ENCODE measurements around the gene KCNC1.

The KCNC1 gene

DNA sequence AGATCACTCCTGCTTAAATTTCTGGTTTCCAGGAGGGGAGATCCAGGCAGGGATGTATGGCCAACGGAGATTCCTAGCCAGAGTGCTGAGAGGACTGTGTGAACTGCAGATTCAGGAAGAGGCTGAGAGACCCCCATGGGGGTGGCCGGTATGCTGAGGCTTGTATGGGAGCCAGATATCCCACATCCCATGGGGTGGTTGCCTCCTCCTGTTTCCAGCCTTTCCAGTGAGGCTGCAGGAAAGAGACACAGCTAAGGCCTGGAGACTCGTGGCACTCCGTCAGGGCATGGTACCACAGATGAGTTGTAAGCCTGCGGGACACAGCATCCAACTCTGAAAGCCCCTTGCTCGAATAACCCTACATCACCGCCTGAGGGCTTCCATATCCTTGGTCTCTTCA lies 16.6 kb upstream of the KCNC1 start:
- DNase-seq: no peak

- DNase-seq: no peak
These were observed 16.0 kb upstream of the KCNC1 start for GRCh38 chr11:17718510-17718962.

DNA sequence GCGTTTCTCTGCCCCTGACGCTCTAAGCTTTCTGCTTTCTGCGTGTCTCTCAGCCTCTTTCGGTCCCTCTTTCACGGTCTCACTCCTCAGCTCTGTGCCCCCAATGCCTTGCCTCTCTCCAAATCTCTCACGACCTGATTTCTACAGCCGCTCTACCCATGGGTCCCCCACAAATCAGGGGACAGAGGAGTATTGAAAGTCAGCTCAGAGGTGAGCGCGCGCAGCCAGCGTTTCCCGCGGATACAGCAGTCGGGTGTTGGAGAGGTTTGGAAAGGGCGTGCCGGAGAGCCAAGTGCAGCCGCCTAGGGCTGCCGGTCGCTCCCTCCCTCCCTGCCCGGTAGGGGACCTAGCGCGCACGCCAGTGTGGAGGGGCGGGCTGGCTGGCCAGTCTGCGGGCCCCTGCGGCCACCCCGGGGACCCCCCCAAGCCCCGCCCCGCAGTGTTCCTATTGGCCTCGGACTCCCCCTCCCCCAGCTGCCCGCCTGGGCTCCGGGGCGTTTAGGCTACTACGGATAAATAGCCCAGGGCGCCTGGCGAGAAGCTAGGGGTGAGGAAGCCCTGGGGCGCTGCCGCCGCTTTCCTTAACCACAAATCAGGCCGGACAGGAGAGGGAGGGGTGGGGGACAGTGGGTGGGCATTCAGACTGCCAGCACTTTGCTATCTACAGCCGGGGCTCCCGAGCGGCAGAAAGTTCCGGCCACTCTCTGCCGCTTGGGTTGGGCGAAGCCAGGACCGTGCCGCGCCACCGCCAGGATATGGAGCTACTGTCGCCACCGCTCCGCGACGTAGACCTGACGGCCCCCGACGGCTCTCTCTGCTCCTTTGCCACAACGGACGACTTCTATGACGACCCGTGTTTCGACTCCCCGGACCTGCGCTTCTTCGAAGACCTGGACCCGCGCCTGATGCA lies 15.3 kb upstream of the KCNC1 start, which contains the start of gene MYOD1:
MYOD1 (plus strand) TSS at position 544 of the 910 bp plus-strand sequence; CDS start at position 756, 212 bp downstream.
- no peak for DNase-seq

- no peak for DNase-seq
These were observed 14.4 kb upstream of the KCNC1 start for GRCh38 chr11:17719938-17720795.

DNA sequence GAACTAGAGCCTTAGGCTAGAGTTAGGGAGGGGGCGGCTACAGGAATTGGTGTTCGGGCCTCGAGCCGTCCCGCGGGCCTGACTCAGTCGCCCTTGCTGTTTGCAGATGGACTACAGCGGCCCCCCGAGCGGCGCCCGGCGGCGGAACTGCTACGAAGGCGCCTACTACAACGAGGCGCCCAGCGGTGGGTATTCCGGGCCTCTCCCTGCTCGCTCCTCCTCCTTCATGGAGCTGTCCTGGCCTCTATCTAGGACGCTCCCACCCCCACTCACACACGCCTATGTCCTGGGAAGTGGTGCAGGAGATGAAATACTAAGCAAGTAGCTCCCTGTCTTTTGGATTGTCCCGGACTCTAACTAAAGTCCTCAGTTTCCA lies 13.8 kb upstream of the KCNC1 start:
- DNase-seq: no peak

GRCh38 chr11:17721242-17721999 lies 13.2 kb upstream of the KCNC1 start:
- DNase-seq: no peak

GRCh38 chr11:17722000-17722643 lies 12.5 kb upstream of the KCNC1 start:
- DNase-seq: no peak

DNA sequence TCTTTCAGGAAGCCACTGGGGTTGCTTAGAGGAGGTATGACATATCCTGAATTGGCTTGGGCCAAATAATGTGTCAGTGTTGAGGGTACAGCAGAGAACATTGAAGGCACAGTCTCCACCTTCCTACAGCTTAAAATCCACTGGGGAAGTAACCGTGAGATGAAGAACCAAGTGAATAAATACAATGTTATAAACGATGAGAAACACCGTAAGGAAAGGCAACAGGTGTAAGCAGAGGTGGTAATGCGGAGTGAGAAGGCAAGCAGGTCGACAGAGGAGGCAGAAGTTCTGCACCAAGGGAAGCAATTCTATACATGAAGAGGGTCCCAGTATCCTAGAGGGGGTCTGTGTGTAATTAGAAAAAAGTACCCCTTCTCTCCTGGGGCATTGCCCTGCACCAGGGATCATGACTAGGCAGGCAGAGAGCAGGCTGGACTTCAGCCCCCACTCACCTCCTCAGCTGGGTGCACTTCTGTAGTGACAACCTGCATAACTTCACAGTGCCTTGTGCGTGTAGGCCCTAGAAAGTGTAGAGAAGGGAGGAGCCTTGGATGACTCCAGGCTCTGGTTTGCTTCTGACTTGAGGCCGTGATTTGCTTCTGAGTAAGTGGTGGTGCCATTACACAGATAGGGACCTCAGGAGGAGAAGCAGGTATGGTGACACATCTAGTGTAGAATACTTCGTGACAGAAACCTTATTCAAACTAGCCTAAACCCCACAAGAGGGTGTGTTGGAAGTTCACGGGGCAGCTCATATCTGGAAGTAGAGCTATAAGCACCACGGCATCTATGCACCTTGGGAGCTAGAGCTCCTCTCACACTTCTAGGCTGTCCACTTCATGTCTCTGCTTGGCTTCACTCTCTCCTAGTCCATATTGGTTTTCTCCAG lies 10.3 kb upstream of the KCNC1 start:
- no peak for DNase-seq

DNA sequence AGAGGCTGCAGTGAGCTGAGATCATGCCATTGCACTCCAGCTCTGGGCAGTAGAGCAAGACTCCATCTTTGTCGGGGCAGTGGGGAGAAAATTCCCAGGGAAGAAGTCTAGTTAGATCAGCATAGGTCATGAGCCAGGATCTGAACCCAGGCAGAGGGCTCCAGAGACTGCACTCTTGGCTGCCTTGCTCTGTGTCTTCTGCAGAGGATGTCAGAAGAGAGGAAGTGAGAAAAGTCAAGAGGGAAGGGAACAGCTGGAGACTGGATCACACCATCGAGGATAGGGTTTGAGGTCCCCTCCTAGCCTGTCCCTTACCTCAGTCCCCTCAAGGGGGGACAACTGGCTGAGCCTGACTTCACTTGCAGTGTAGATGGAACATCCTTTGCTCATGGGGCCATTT lies 9.4 kb upstream of the KCNC1 start:
- no peak for DNase-seq

GRCh38 chr11:17730137-17730536 lies 4.4 kb upstream of the KCNC1 start:
- no peak for DNase-seq

- DNase-seq: peak; percentile 25 to 56
These were observed 3.7 kb upstream of the KCNC1 start for GRCh38 chr11:17730608-17731462.

- no peak for DNase-seq
These were observed 1.3 kb upstream of the KCNC1 start for GRCh38 chr11:17733261-17733660.

DNA sequence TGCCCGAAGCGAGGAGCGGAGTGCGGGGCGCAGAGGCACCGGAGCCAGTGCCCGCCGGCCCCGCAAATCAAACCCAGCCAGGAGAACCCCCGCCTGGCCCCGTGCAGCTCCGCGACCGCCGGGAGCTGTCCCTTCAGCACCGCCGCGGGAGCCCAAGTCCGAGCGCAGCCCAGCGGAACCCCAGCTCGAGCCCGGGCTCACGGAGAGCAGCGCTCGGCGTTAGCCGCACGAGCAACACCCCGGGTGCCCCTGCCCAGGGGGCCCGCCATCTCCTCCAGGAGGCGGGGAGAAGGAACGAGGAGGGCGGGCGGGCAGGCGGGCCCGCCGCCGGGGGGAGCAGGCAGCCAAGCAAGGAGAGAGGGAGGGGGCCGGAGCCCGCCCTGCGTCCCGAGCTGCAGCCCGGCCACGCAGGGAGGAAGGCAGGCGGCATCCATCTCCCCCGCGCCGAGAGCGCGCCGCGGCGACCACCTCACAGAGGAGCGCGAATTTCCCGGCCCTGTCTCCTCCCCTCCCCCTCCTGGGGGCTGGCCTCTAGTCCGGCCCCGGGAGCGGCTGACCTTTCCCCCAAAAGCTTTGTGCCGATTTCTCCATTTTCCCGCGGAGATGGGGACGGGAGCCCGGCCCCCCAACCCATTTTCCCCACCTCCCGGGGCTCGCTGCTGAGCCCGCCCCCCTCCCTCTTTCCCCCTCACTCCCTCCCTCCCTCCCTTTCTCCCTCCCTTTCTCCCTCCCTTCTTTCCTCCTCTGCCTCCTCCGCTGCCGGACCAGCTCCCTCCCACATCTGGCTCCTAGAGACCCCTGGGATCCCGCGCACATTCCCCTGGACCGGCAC lies 621 bp downstream of the KCNC1 start:
- DNase-seq: peak in 1 of 2 experiments; percentile 20

DNA sequence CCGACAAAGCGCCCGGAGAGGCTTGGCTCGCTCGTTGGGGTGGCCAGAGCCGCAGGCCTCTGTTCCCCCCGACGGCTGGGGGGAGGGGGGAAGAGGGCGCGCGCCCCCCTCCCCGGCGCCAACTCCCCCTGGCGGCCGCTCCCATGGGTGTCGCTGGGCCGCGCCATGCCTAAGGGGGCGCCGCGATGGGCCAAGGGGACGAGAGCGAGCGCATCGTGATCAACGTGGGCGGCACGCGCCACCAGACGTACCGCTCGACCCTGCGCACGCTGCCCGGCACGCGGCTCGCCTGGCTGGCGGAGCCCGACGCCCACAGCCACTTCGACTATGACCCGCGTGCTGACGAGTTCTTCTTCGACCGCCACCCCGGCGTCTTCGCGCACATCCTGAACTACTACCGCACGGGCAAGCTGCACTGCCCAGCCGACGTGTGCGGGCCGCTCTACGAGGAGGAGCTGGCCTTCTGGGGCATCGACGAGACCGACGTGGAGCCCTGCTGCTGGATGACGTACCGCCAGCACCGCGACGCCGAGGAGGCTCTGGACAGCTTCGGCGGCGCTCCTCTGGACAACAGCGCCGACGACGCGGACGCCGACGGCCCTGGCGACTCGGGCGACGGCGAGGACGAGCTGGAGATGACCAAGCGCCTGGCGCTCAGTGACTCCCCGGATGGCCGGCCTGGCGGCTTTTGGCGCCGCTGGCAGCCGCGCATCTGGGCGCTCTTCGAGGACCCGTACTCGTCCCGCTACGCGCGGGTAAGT lies 1.4 kb downstream of the KCNC1 start:
- DNase-seq: no peak

- no peak for DNase-seq
These were observed 2.0 kb downstream of the KCNC1 start for GRCh38 chr11:17736579-17736893.

DNA sequence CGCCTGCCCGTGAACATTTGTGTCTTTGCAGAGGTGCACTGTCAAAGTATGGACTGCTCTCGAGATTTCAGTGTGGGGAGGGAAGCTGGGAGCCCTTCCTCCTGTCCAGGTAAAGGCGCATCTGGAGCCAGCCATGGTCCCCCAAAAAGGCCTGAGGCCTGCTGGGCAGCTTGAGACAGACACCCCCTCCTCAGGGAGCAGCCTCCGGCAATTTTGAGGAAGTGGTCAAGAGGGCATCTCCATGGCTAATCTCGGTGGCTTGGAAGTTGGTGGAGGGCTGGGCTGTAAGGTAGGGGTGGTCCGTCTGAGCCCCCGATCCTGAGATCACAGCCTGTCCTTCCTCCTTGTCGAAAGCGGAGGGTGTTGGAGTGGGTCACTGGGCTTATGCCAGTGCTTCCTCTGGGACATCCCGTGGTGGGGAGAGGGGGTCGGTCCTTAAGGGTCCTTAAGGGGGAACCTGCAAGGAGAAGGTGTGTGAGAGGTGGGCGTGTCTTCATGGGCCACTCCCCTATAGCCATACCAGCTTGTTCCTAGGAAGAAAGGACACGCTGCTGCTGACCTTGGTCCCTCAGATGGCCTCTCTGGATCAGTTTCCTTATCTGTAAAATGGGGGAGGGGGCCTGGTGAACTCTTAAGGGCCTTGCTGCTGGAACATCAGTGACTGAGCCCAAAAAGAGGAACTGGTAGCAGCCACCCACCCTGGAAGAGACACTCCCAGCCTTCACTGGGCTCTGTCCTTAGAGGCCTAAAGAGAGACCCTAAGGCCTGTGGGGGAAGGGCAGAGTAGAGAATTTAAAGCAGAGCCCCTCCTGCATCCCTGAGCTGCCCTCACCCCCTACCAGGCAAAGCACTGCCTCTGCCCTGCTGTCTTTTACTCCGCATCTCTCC lies 2.6 kb downstream of the KCNC1 start:
- DNase-seq: no peak

GRCh38 chr11:17738151-17738973 lies 3.8 kb downstream of the KCNC1 start:
- no peak for DNase-seq
